Neuron (in vitro differentiated cells): ENCODE measurements around the gene SOS1.

ENCODE experiments used
- H2AFZ ChIP-seq: one replicate; pipeline ENCODE4 v1.6.1; 2013; ENCODE audit warnings: low read depth, mild to moderate bottlenecking, inconsistent platforms, low read length, moderate library complexity
- H3K27me3 ChIP-seq: one replicate; pipeline ENCODE4 v1.6.1; 2013; ENCODE audit warnings: low read length; ENCODE audit not compliant: insufficient read depth
- H3K36me3 ChIP-seq: one replicate; pipeline ENCODE4 v1.6.1; 2013; ENCODE audit warnings: low read length; ENCODE audit not compliant: insufficient read depth
- H3K4me1 ChIP-seq: one replicate; pipeline ENCODE4 v1.6.1; 2013; ENCODE audit warnings: low read length; ENCODE audit not compliant: insufficient read depth
- H3K4me3 ChIP-seq: 2 replicates; pipeline ENCODE4 v1.5.1; 2013; ENCODE audit warnings: mild to moderate bottlenecking, low read length, moderate library complexity
- H3K9me3 ChIP-seq: one replicate; pipeline ENCODE4 v1.6.1; 2013; ENCODE audit warnings: low read length

The SOS1 gene

GRCh38 chr2:38935568-38936172 is 185.2 kb downstream of the SOS1 start:
- H3K4me3 ChIP-seq = no peak overlapping the region
- no peaks in the 10 kb centered on the region for H3K4me1 ChIP-seq
- H3K36me3 ChIP-seq = no peaks in the 10 kb centered on the region
- no peaks in the 10 kb centered on the region for H3K9me3 ChIP-seq
- H2AFZ ChIP-seq = no peak overlapping the region
- no peaks in the 10 kb centered on the region for H3K27me3 ChIP-seq

GRCh38 chr2:38934742-38935141 is 186.1 kb downstream of the SOS1 start:
- H3K27me3 ChIP-seq = no peaks in the 10 kb centered on the region
- no peaks in the 10 kb centered on the region for H3K9me3 ChIP-seq
- H3K36me3 ChIP-seq = no peaks in the 10 kb centered on the region
- H3K4me3 ChIP-seq = no peak overlapping the region
- no peaks in the 10 kb centered on the region for H3K4me1 ChIP-seq
- no peak overlapping the region for H2AFZ ChIP-seq

- H2AFZ ChIP-seq = no peak overlapping the region
- no peaks in the 10 kb centered on the region for H3K9me3 ChIP-seq
- no peaks in the 10 kb centered on the region for H3K27me3 ChIP-seq
- no peak overlapping the region for H3K4me3 ChIP-seq
- H3K4me1 ChIP-seq = no peaks in the 10 kb centered on the region
- H3K36me3 ChIP-seq = no peaks in the 10 kb centered on the region
These were observed 187.2 kb downstream of the SOS1 start for GRCh38 chr2:38933653-38934052.

GRCh38 chr2:38932586-38932985 is 188.3 kb downstream of the SOS1 start:
- Histone ChIP-seq H3K36me3 (no peaks in the 10 kb centered on the region), H3K27me3 (no peaks in the 10 kb centered on the region), H3K9me3 (no peaks in the 10 kb centered on the region), H3K4me3 (no peak overlapping the region), H3K4me1 (no peaks in the 10 kb centered on the region), H2AFZ (no peak overlapping the region)
